Body of pancreas (tissue), 4 donors: ENCODE results near the gene USP15. TPM values are rescaled to one million over a fixed set of nuclear protein-coding genes. Genes with fewer than 3 reads are reported as not detected.

Experiments
- ATAC-seq: fragments of 150-250 bp; one replicate; pipeline ENCODE4 v1.9.1; 2016
- DNase-seq, 4 donors: peaks; one replicate each; pipeline ENCODE4 v3.0.0-alpha.2; 2019
- H3K27ac ChIP-seq, 4 donors: fragments of 200-600 bp; sonication (generic); 1 replicate in 3 of 4; 2 replicates in 1 of 4; pipeline versions ENCODE4 v1.5.1 to v1.6.1; 2016 to 2019; ENCODE audit warnings: mild to moderate bottlenecking in 1 of 4, mixed read lengths in 1 of 4, moderate library complexity in 1 of 4
- H3K27me3 ChIP-seq, 2 donors: fragments of 200-600 bp; sonication (generic); one replicate each; pipeline ENCODE4 v1.6.0; 2016; ENCODE audit warnings: mild to moderate bottlenecking in 1 of 2
- H3K36me3 ChIP-seq, 2 donors: fragments of 200-600 bp; sonication (generic); replicated peaks in 1 of 2; 2 replicates each; pipeline ENCODE4 v1.5.1; 2016; ENCODE audit warnings: low read depth in 2 of 2; ENCODE audit not compliant: insufficient read depth in 1 of 2
- H3K4me1 ChIP-seq: fragments of 200-600 bp; sonication (generic); one replicate; pipeline ENCODE4 v1.6.0; 2016
- H3K4me3 ChIP-seq, 2 donors: fragments of 200-600 bp; sonication (generic); 1 replicate in 1 of 2; 2 replicates in 1 of 2; pipeline ENCODE4 v1.5.1; 2016 to 2019
- H3K9me3 ChIP-seq, 3 donors: fragments of 200-600 bp; sonication (generic); 1 replicate in 2 of 3; 2 replicates in 1 of 3; pipeline ENCODE4 v1.5.1; 2016
- CTCF ChIP-seq, 7 experiments: fragments of 450-650 bp in 4 of 7; fragments of 200-600 bp in 3 of 7; sonication (generic) in 3 of 7; IDR thresholded peaks; one replicate each; pipeline ENCODE4 v1.5.1; 2016 to 2019; ENCODE audit warnings: antibody characterized with exemption in 7 of 7
- POLR2A ChIP-seq, 3 donors: fragments of 450-650 bp; IDR thresholded peaks; one replicate each; pipeline ENCODE4 v1.6.1; 2016; ENCODE audit warnings: antibody characterized with exemption in 3 of 3, mild to moderate bottlenecking in 2 of 3
- WGBS, 2 donors: methylation state at CpG; one replicate each; pipeline ENCODE4 v1.1.5; 2017; 5-methylcytosine and 5-hydroxymethylcytosine counted together
- intact Hi-C: fragments of 100-400 bp; cut with DNase I; formaldehyde crosslinking; loops from one replicate; pipeline ENCODE4 v1.15.1; 2023
- total RNA-seq, 2 donors: library from RNA; depleted of rRNA; stranded (reverse); fragments of >200 nt; gene quantifications; one replicate each; pipeline ENCODE4 v1.1.0, GENCODE V29; 2016

The USP15 gene
- total RNA-seq, 2 donors from 2014 or later: 47.5 to 57.4 TPM

GRCh38 chr12:62263232-62263631 is 3.0 kb downstream of the USP15 start:
- ATAC-seq (no peak), DNase-seq (no peak)
- Histone ChIP-seq H3K9me3 (no peaks in the 10 kb centered on the region), H3K27ac (no peak overlapping the region), H3K27me3 (no peaks in the 10 kb centered on the region), H3K4me3 (no peak overlapping the region), H3K4me1 (peaks cover 55% of the 10 kb centered on the region), H3K36me3 (no peaks in the 10 kb centered on the region)
- no peak for TF ChIP-seq POLR2A (IDR thresholded peaks at IDR 0.05)
- no peak for TF ChIP-seq CTCF (IDR thresholded peaks at IDR 0.05)
- intact Hi-C loops: no loop called here
- WGBS, 2 donors: 59 to 64% methylated on average over 2 of the region's 2 CpGs

- H3K36me3 ChIP-seq: no peaks in the 10 kb centered on the region
- ATAC-seq: no peak
- peaks cover 54% of the 10 kb centered on the region for H3K4me1 ChIP-seq
Observed at GRCh38 chr12:62263966-62264365, 3.8 kb downstream of the USP15 start.

GRCh38 chr12:62264706-62265105 is 4.5 kb downstream of the USP15 start:
- WGBS, 2 donors: 78 to 90% methylated on average over 3 of the region's 3 CpGs
- H3K36me3 ChIP-seq: no peaks in the 10 kb centered on the region
- intact Hi-C loops: no loop called here
- no peak overlapping the region for H3K4me3 ChIP-seq
- no peaks in the 10 kb centered on the region for H3K9me3 ChIP-seq
- ATAC-seq (no peak), DNase-seq (no peak)
- H3K27ac ChIP-seq: no peak overlapping the region
- no peaks in the 10 kb centered on the region for H3K27me3 ChIP-seq
- TF ChIP-seq POLR2A (IDR thresholded peaks at IDR 0.05) (no peak), CTCF (IDR thresholded peaks at IDR 0.05) (no peak)
- H3K4me1 ChIP-seq: peaks cover 55% of the 10 kb centered on the region

More at GRCh38 chr12:62263966-62264365, 3.8 kb downstream of the USP15 start:
- Histone ChIP-seq H3K27me3 (no peaks in the 10 kb centered on the region), H3K27ac (no peak overlapping the region), H3K4me3 (no peak overlapping the region), H3K9me3 (no peaks in the 10 kb centered on the region)
- TF ChIP-seq POLR2A (IDR thresholded peaks at IDR 0.05): no peak
- intact Hi-C loops: no loop called here
- DNase-seq: no peak
- WGBS, 2 donors: 90 to 95% methylated on average over 11 of the region's 11 CpGs

- 91 to 93% methylated on average over 4 of the region's 4 CpGs for WGBS, 2 donors
- intact Hi-C loops: no loop called here
- Histone ChIP-seq H3K27ac (no peak overlapping the region), H3K9me3 (no peaks in the 10 kb centered on the region), H3K4me3 (no peak overlapping the region), H3K27me3 (no peaks in the 10 kb centered on the region), H3K4me1 (peaks cover 63% of the 10 kb centered on the region), H3K36me3 (no peaks in the 10 kb centered on the region)
- ATAC-seq: no peak
- TF ChIP-seq CTCF (IDR thresholded peaks at IDR 0.05) (no peak), POLR2A (IDR thresholded peaks at IDR 0.05) (no peak)
- DNase-seq: no peak
Observed at GRCh38 chr12:62265511-62265910, 5.3 kb downstream of the USP15 start.

- H3K4me3 ChIP-seq: no peak overlapping the region
- peaks cover 63% of the 10 kb centered on the region for H3K4me1 ChIP-seq
- no peaks in the 10 kb centered on the region for H3K36me3 ChIP-seq
- intact Hi-C loops: no loop called here
- ATAC-seq: no peak
- H3K9me3 ChIP-seq: no peaks in the 10 kb centered on the region
- WGBS, 2 donors: 58 to 59% methylated on average over 2 of the region's 2 CpGs
- DNase-seq: no peak
- no peak for TF ChIP-seq POLR2A (IDR thresholded peaks at IDR 0.05)
- TF ChIP-seq CTCF (IDR thresholded peaks at IDR 0.05): no peak
- peak overlapping the region in 1 of 4 donors; percentile 22 for H3K27ac ChIP-seq
- H3K27me3 ChIP-seq: no peaks in the 10 kb centered on the region
Observed at GRCh38 chr12:62267026-62267425, 6.8 kb downstream of the USP15 start.
